ENCODE results near the gene HDAC4.

- TF ChIP-seq, protein P1, sequence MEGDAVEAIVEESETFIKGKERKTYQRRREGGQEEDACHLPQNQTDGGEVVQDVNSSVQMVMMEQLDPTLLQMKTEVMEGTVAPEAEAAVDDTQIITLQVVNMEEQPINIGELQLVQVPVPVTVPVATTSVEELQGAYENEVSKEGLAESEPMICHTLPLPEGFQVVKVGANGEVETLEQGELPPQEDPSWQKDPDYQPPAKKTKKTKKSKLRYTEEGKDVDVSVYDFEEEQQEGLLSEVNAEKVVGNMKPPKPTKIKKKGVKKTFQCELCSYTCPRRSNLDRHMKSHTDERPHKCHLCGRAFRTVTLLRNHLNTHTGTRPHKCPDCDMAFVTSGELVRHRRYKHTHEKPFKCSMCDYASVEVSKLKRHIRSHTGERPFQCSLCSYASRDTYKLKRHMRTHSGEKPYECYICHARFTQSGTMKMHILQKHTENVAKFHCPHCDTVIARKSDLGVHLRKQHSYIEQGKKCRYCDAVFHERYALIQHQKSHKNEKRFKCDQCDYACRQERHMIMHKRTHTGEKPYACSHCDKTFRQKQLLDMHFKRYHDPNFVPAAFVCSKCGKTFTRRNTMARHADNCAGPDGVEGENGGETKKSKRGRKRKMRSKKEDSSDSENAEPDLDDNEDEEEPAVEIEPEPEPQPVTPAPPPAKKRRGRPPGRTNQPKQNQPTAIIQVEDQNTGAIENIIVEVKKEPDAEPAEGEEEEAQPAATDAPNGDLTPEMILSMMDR (IDR thresholded peaks at IDR 0.05): no peak
- TF ChIP-seq POLR2A (IDR thresholded peaks at IDR 0.05): no peak
Measured at GRCh38 chr2:239052798-239053665, 347.8 kb downstream of the HDAC4 start.
